Measurements from ENCODE around the gene KRTAP20-4.

KRTAP20-4 gene

GRCh38 chr21:30615199-30615598 is 5.2 kb upstream of the KRTAP20-4 start:
- Histone ChIP-seq H3K9ac (ENCODE audit: low read depth, low read length, poor library complexity, severe bottlenecking) (no peak overlapping the region), H3K27me3 (ENCODE audit: insufficient read depth, low read length, poor library complexity, severe bottlenecking) (no peaks in the 10 kb centered on the region), H2AFZ (ENCODE audit: low read length) (no peak overlapping the region), H3K4me1 (ENCODE audit: insufficient read depth, low read length, poor library complexity, severe bottlenecking) (no peaks in the 10 kb centered on the region), H3K36me3 (ENCODE audit: insufficient read depth, low read length) (no peaks in the 10 kb centered on the region), H3F3A (ENCODE audit: low read depth) (no peaks in the 10 kb centered on the region), H3K9me3 (ENCODE audit: insufficient read depth, low read depth, low read length) (no peaks in the 10 kb centered on the region), H4K20me1 (ENCODE audit: insufficient read depth, low read length, poor library complexity, severe bottlenecking) (no peaks in the 10 kb centered on the region), H3K79me2 (ENCODE audit: insufficient read depth, low read length) (no peaks in the 10 kb centered on the region), H3K4me2 (ENCODE audit: low read depth, low read length, poor library complexity, severe bottlenecking) (no peak overlapping the region), H3K4me3 (ENCODE audit: low read length, poor library complexity, severe bottlenecking) (no peak overlapping the region), H3K9me2 (replicated peaks; ENCODE audit: low read depth, low read length) (no peaks in the 10 kb centered on the region)
- TF ChIP-seq EZH2phosphoT487 (IDR thresholded peaks at IDR 0.05; ENCODE audit: borderline replicate concordance) (no peak), CTCF (conservative IDR thresholded peaks at IDR 0.05; ENCODE audit: low read length) (no peak)

GRCh38 chr21:30616125-30616524 is 4.3 kb upstream of the KRTAP20-4 start, which contains the start of gene KRTAP20-1:
KRTAP20-1 (plus strand) TSS chr21:30616425; CDS start chr21:30616455, 30 bp downstream.
- Histone ChIP-seq H2AFZ (ENCODE audit: low read length) (no peak within 1 kb of the TSS), H3K79me2 (ENCODE audit: insufficient read depth, low read length) (no peaks in the 10 kb centered on the region), H3K9me3 (ENCODE audit: insufficient read depth, low read depth, low read length) (no peaks in the 10 kb centered on the region), H3F3A (ENCODE audit: low read depth) (no peaks in the 10 kb centered on the region), H3K4me2 (ENCODE audit: low read depth, low read length, poor library complexity, severe bottlenecking) (no peak within 1 kb of the TSS), H3K4me1 (ENCODE audit: insufficient read depth, low read length, poor library complexity, severe bottlenecking) (no peaks in the 10 kb centered on the region), H3K4me3 (ENCODE audit: low read length, poor library complexity, severe bottlenecking) (no peak within 1 kb of the TSS), H4K20me1 (ENCODE audit: insufficient read depth, low read length, poor library complexity, severe bottlenecking) (no peaks in the 10 kb centered on the region), H3K9me2 (replicated peaks; ENCODE audit: low read depth, low read length) (no peaks in the 10 kb centered on the region), H3K9ac (ENCODE audit: low read depth, low read length, poor library complexity, severe bottlenecking) (no peak within 1 kb of the TSS), H3K27me3 (ENCODE audit: insufficient read depth, low read length, poor library complexity, severe bottlenecking) (no peaks in the 10 kb centered on the region), H3K36me3 (ENCODE audit: insufficient read depth, low read length) (no peaks in the 10 kb centered on the region)
- no peak for TF ChIP-seq EZH2phosphoT487 (IDR thresholded peaks at IDR 0.05; ENCODE audit: borderline replicate concordance)
- TF ChIP-seq CTCF (conservative IDR thresholded peaks at IDR 0.05; ENCODE audit: low read length), result no peak

- Histone ChIP-seq H2AFZ (ENCODE audit: low read length) (no peak overlapping the region), H3K9me3 (ENCODE audit: insufficient read depth, low read depth, low read length) (peaks cover 4% of the 10 kb centered on the region; the same call in 1 of the 2 replicates), H4K20me1 (ENCODE audit: insufficient read depth, low read length, poor library complexity, severe bottlenecking) (no peaks in the 10 kb centered on the region), H3K4me1 (ENCODE audit: insufficient read depth, low read length, poor library complexity, severe bottlenecking) (no peaks in the 10 kb centered on the region), H3K79me2 (ENCODE audit: insufficient read depth, low read length) (no peaks in the 10 kb centered on the region), H3K27me3 (ENCODE audit: insufficient read depth, low read length, poor library complexity, severe bottlenecking) (no peaks in the 10 kb centered on the region), H3K4me2 (ENCODE audit: low read depth, low read length, poor library complexity, severe bottlenecking) (no peak overlapping the region), H3K9ac (ENCODE audit: low read depth, low read length, poor library complexity, severe bottlenecking) (no peak overlapping the region), H3K9me2 (replicated peaks; ENCODE audit: low read depth, low read length) (no peaks in the 10 kb centered on the region), H3K36me3 (ENCODE audit: insufficient read depth, low read length) (no peaks in the 10 kb centered on the region), H3K4me3 (ENCODE audit: low read length, poor library complexity, severe bottlenecking) (no peak overlapping the region), H3F3A (ENCODE audit: low read depth) (no peaks in the 10 kb centered on the region)
- no peak for TF ChIP-seq CTCF (conservative IDR thresholded peaks at IDR 0.05; ENCODE audit: low read length)
- TF ChIP-seq EZH2phosphoT487 (IDR thresholded peaks at IDR 0.05; ENCODE audit: borderline replicate concordance), result no peak
Observed at GRCh38 chr21:30620080-30620479, 347 bp upstream of the KRTAP20-4 start.

Data from Loucy (cell line).